KMS-11 (cell line): ENCODE data around the gene OR52E2.
"Not testable (repeated sequence)": the region's sequence is repeated elsewhere in the genome, so short reads cannot be mapped to it uniquely, and the experiment has no call there.

Source experiments
- H2AFZ ChIP-seq: fragments of 200-600 bp; sonication (generic); 2 replicates; pipeline ENCODE4 v1.6.1; 2016; ENCODE audit warnings: antibody characterized with exemption, mixed run types, low read depth
- H3K27ac ChIP-seq: fragments of 200-600 bp; sonication (generic); 2 replicates; pipeline ENCODE4 v1.6.1; 2016; ENCODE audit warnings: mild to moderate bottlenecking, mixed run types
- H3K27me3 ChIP-seq: fragments of 200-600 bp; sonication (generic); 2 replicates; pipeline ENCODE4 v1.6.1; 2017; ENCODE audit warnings: mild to moderate bottlenecking, low read depth, mixed run types, moderate library complexity; ENCODE audit not compliant: insufficient read depth
- H3K36me3 ChIP-seq: fragments of 200-600 bp; sonication (generic); 2 replicates; pipeline ENCODE4 v1.6.1; 2017; ENCODE audit warnings: mild to moderate bottlenecking, mixed run types; ENCODE audit not compliant: insufficient read depth
- H3K4me1 ChIP-seq: fragments of 200-600 bp; sonication (generic); 2 replicates; pipeline ENCODE4 v1.6.1; 2016; ENCODE audit warnings: mild to moderate bottlenecking, low read depth, mixed run types; ENCODE audit not compliant: poor library complexity, severe bottlenecking
- H3K4me2 ChIP-seq: fragments of 200-600 bp; sonication (generic); 2 replicates; pipeline ENCODE4 v1.7.0; 2016; ENCODE audit warnings: mild to moderate bottlenecking, mixed run types
- H3K4me3 ChIP-seq: fragments of 200-600 bp; sonication (generic); IDR thresholded peaks from 2 replicates; pipeline ENCODE4 v1.6.1; 2017; ENCODE audit warnings: low read depth, low read length, mixed read lengths; ENCODE audit not compliant: insufficient read depth
- H3K79me2 ChIP-seq: fragments of 200-600 bp; sonication (generic); 2 replicates; pipeline ENCODE4 v1.6.1; 2016; ENCODE audit warnings: low read depth, mixed run types; ENCODE audit not compliant: insufficient read depth
- H3K9ac ChIP-seq: fragments of 200-600 bp; sonication (generic); 2 replicates; pipeline ENCODE4 v1.6.1; 2016; ENCODE audit warnings: mild to moderate bottlenecking, mixed run types
- H4K20me1 ChIP-seq: fragments of 200-600 bp; sonication (generic); 2 replicates; pipeline ENCODE4 v1.6.1; 2016; ENCODE audit warnings: mild to moderate bottlenecking, mixed run types; ENCODE audit not compliant: insufficient read depth
- CTCF ChIP-seq: fragments of 200-600 bp; sonication (generic); conservative IDR thresholded peaks from 2 replicates; pipeline ENCODE4 v1.6.1; 2017; ENCODE audit warnings: low read depth, mild to moderate bottlenecking, antibody characterized with exemption, low read length, moderate library complexity, mixed read lengths

Gene OR52E2

GRCh38 chr11:5065027-5065426 is 5.6 kb upstream of the OR52E2 start:
- Histone ChIP-seq H3K79me2 (no peaks in the 10 kb centered on the region), H3K36me3 (no peaks in the 10 kb centered on the region), H4K20me1 (no peaks in the 10 kb centered on the region), H3K27ac (no peak overlapping the region), H3K4me2 (no peak overlapping the region), H3K9ac (no peak overlapping the region), H3K27me3 (no peaks in the 10 kb centered on the region), H3K4me1 (no peaks in the 10 kb centered on the region), H2AFZ (no peak overlapping the region), H3K4me3 (no peak overlapping the region)
- TF ChIP-seq CTCF, result no peak

GRCh38 chr11:5058679-5059078 is 748 bp downstream of the OR52E2 start:
- H3K27me3 ChIP-seq, H3K4me2 ChIP-seq, H3K4me1 ChIP-seq, H3K9ac ChIP-seq, H3K4me3 ChIP-seq, H2AFZ ChIP-seq, H4K20me1 ChIP-seq, H3K79me2 ChIP-seq, H3K36me3 ChIP-seq, H3K27ac ChIP-seq: not testable (repeated sequence)

- H4K20me1 ChIP-seq, result no peaks in the 10 kb centered on the region
- H3K27me3 ChIP-seq, result no peaks in the 10 kb centered on the region
- no peak overlapping the region for H3K4me2 ChIP-seq
- H2AFZ ChIP-seq, result no peak overlapping the region
- no peaks in the 10 kb centered on the region for H3K36me3 ChIP-seq
- no peak overlapping the region for H3K9ac ChIP-seq
- H3K4me3 ChIP-seq, result no peak overlapping the region
- no peak overlapping the region for H3K27ac ChIP-seq
- no peaks in the 10 kb centered on the region for H3K79me2 ChIP-seq
- H3K4me1 ChIP-seq, result no peaks in the 10 kb centered on the region
- TF ChIP-seq CTCF, result no peak
Observed at GRCh38 chr11:5046754-5047330, 12.6 kb downstream of the OR52E2 start.

- no peak within 1 kb of the TSS for H3K4me2 ChIP-seq
- no peak within 1 kb of the TSS for H3K27ac ChIP-seq
- no peaks in the 10 kb centered on the region for H3K27me3 ChIP-seq
- no peaks in the 10 kb centered on the region for H3K36me3 ChIP-seq
- H3K4me1 ChIP-seq, result no peaks in the 10 kb centered on the region
- H3K4me3 ChIP-seq, result no peak within 1 kb of the TSS
- no peaks in the 10 kb centered on the region for H3K79me2 ChIP-seq
- TF ChIP-seq CTCF, result no peak
- H4K20me1 ChIP-seq, result no peaks in the 10 kb centered on the region
- no peak within 1 kb of the TSS for H3K9ac ChIP-seq
- H2AFZ ChIP-seq, result no peak within 1 kb of the TSS
Observed at GRCh38 chr11:5046226-5046625, 13.2 kb downstream of the OR52E2 start, which contains the start of gene OR52J3. Gene OR52J3, plus strand, starts transcription at chr11:5046526. Its CDS starts 0 bp downstream, at chr11:5046526.

GRCh38 chr11:5043380-5043779 is 16.0 kb downstream of the OR52E2 start:
- Histone ChIP-seq H3K4me3 (no peak overlapping the region), H3K4me1 (no peaks in the 10 kb centered on the region), H3K9ac (no peak overlapping the region), H3K27ac (no peak overlapping the region), H3K4me2 (no peak overlapping the region), H4K20me1 (no peaks in the 10 kb centered on the region), H3K79me2 (no peaks in the 10 kb centered on the region), H3K27me3 (no peaks in the 10 kb centered on the region), H2AFZ (no peak overlapping the region), H3K36me3 (no peaks in the 10 kb centered on the region)
- no peak for TF ChIP-seq CTCF
